ENCODE results near the gene TNNC1. TPM values are rescaled to one million over a fixed set of nuclear protein-coding genes. Genes with fewer than 3 reads are reported as not detected.

The TNNC1 gene
- total RNA-seq, 1 experiment from 2014 or later = 5.6 TPM

GRCh38 chr3:52440671-52441070 is 13.2 kb downstream of the TNNC1 start:
- H3K4me1 Mint-ChIP-seq = peaks cover 4 to 10% of the 10 kb centered on the region in 2 experiments; a peak in 3 of 4 replicates
- Histone ChIP-seq H4K20me1 (ENCODE audit: control insufficient read depth, insufficient read depth, insufficient read length) (no peaks in the 10 kb centered on the region), H2BK20ac (ENCODE audit: low read depth, low read length, poor library complexity, severe bottlenecking) (no peak overlapping the region), H2BK12ac (ENCODE audit: insufficient read length, low read depth, low read length) (no peak overlapping the region), H3K23me2 (ENCODE audit: insufficient read length, low read depth, low read length, poor library complexity, severe bottlenecking) (no peaks in the 10 kb centered on the region), H3K27ac (ENCODE audit: insufficient read length, low read depth, low read length) (no peak overlapping the region), H3K27me3 (ENCODE audit: insufficient read depth, low read length) (no peaks in the 10 kb centered on the region), H4K91ac (ENCODE audit: insufficient read length, low read depth, low read length) (no peak overlapping the region), H3K4me1 (ENCODE audit: insufficient read depth, low read length) (no peaks in the 10 kb centered on the region), H3K4ac (ENCODE audit: low read depth, low read length) (no peak overlapping the region), H3K56ac (ENCODE audit: insufficient read length, low read depth, low read length) (no peak overlapping the region), H2BK120ac (ENCODE audit: low read depth, low read length, poor library complexity, severe bottlenecking) (no peak overlapping the region), H2BK15ac (ENCODE audit: low read depth, low read length) (no peak overlapping the region), H3K9ac (ENCODE audit: extremely low read depth, insufficient read length, low read length) (no peak overlapping the region), H3K14ac (ENCODE audit: insufficient read depth, low read length) (no peak overlapping the region; the same call in 1 of the 2 replicates), H3K79me1 (ENCODE audit: insufficient read depth, low read depth, low read length, poor library complexity, severe bottlenecking) (no peaks in the 10 kb centered on the region), H2AK5ac (ENCODE audit: insufficient read length, low read length) (no peak overlapping the region), H4K5ac (ENCODE audit: insufficient read length, low read depth, low read length) (no peak overlapping the region), H2AFZ (ENCODE audit: low read length) (no peak overlapping the region), H3K9me3 (ENCODE audit: control insufficient read depth, low read depth, low read length) (no peaks in the 10 kb centered on the region), H3T11ph (ENCODE audit: low read length) (no peak overlapping the region), H3K18ac (ENCODE audit: insufficient read length, low read depth, low read length) (no peak overlapping the region), H3K79me2 (ENCODE audit: insufficient read depth, low read length) (no peaks in the 10 kb centered on the region), H2BK5ac (ENCODE audit: insufficient read length, low read length) (no peak overlapping the region), H4K8ac (replicated peaks; ENCODE audit: insufficient read length, low read depth, low read length) (no peak overlapping the region), H3K23ac (ENCODE audit: insufficient read length, low read depth, low read length) (no peak overlapping the region), H3K4me2 (ENCODE audit: insufficient read depth, insufficient read length, low read length) (no peak overlapping the region)
- no peaks in the 10 kb centered on the region for H3K9me3 Mint-ChIP-seq
- H3K36me3 Mint-ChIP-seq (ENCODE audit: insufficient read depth in 1 of 3, low read depth in 3 of 3) = no peaks in the 10 kb centered on the region; a peak in 1 of 7 replicates
- H3K4me3 Mint-ChIP-seq = no peak overlapping the region
- TF ChIP-seq CTCF (conservative IDR thresholded peaks at IDR 0.05) = no peak
- H3K27me3 Mint-ChIP-seq (ENCODE audit: low read depth) = 0 out of 2 replicates have a peak, but pooled peaks cover 2% of the 10 kb centered on the region
- WGBS (ENCODE audit: extremely low coverage, insufficient read length, low lambda C conversion rate) = no CpG with 5 or more reads among the region's 14 CpGs
- H3K27ac Mint-ChIP-seq = peak overlapping the region in 1 of 3 experiments; percentile 83; a peak in 1 of 7 replicates
- DNase-seq = no peak
